ENCODE measurements around the gene ZNF485.
"Not testable (repeated sequence)": the region's sequence is repeated elsewhere in the genome, so short reads cannot be mapped to it uniquely, and the experiment has no call there.

The ZNF485 gene

DNA sequence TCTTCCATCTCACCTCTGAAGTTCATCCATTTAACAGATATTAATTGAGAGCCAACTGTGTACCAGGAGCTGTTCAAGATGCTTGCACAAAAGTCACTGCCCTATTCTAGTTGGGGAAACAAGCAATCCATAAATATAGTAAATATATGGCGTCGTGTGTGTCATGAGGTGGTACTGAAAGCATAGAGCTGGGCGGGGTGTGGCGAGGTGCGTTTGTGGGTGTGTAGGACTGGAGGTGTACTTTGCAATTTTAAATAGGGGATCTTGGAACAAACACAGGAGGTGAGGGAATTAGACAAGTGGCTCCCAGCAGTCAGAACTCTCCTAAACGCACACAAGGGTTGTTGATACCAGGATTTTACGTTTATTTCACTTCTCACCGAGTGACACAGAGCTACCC, 31.3 kb upstream of the ZNF485 start:
- TF ChIP-seq ZFX (IDR thresholded peaks at IDR 0.05), result no peak
- TF ChIP-seq, protein P1, sequence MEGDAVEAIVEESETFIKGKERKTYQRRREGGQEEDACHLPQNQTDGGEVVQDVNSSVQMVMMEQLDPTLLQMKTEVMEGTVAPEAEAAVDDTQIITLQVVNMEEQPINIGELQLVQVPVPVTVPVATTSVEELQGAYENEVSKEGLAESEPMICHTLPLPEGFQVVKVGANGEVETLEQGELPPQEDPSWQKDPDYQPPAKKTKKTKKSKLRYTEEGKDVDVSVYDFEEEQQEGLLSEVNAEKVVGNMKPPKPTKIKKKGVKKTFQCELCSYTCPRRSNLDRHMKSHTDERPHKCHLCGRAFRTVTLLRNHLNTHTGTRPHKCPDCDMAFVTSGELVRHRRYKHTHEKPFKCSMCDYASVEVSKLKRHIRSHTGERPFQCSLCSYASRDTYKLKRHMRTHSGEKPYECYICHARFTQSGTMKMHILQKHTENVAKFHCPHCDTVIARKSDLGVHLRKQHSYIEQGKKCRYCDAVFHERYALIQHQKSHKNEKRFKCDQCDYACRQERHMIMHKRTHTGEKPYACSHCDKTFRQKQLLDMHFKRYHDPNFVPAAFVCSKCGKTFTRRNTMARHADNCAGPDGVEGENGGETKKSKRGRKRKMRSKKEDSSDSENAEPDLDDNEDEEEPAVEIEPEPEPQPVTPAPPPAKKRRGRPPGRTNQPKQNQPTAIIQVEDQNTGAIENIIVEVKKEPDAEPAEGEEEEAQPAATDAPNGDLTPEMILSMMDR (conservative IDR thresholded peaks at IDR 0.05), result no peak
- peak overlapping the region; percentile 90; the same call in 1 of the 2 replicates for H3K27ac ChIP-seq

DNA sequence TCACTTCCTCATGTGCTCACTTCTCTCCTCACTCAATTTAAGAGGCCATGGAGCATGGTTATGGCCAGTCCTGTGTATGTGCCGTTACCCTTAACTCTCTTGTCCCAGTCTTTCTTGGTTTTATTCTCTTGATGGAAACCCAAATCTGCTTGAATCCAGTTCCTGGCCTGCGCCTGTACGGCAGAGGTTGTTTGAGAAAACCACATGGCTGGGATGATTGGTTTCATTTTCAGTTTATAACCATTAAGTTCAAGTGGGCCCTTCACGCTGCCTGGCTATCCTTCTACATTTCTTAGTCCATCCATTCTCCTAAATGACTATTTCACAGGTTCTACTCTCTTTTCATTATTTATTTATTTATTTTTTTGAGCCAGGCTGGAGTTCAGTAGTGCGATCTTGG, 30.2 kb upstream of the ZNF485 start:
- no peak overlapping the region for H3K27ac ChIP-seq
- TF ChIP-seq ZFX (IDR thresholded peaks at IDR 0.05), result no peak
- TF ChIP-seq, protein P1 (conservative IDR thresholded peaks at IDR 0.05), result no peak

DNA sequence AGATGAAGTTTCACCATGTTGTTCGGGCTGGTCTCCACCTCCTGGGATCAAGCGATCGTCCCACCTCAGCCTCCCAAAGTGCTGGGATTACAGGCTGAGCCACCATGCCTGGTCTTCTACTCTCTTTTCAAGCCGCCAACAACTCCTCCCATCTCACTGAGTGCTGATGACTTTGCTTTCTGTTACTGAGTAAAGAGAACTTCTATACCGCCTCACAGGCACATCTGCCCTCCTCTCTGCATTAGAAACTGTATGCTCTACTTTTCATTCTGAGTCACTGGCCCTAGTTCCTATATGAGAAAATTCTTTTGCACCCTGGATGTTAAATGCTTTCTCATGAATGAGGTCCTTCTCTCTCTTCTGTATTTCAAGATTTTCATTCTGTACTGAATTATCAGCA, 29.7 kb upstream of the ZNF485 start:
- TF ChIP-seq, protein P1 (conservative IDR thresholded peaks at IDR 0.05), result no peak
- no peak for TF ChIP-seq ZFX (IDR thresholded peaks at IDR 0.05)
- H3K27ac ChIP-seq, result no peak overlapping the region

DNA sequence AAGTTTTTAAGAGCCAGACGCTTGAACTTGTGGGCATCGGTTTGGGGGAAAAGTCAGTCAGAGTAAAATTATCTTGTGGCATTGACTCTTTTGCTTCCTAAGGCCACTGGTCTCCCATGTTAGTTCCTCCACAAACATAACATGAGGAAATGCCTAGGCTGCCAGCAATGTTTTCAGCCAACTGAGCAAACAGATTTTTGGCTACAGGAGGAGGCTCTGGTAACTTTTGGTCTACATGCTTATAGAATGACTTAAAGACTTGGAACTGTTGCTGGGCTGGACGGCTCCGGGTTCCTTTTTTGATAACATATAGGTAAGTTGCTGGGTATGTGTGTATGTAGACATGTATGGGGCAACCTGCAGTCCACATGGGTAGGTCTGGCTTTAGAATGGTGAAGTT, 22.2 kb upstream of the ZNF485 start:
- peak overlapping the region; percentile 58 for H3K27ac ChIP-seq
- no peak for TF ChIP-seq ZFX (IDR thresholded peaks at IDR 0.05)
- TF ChIP-seq, protein P1 (conservative IDR thresholded peaks at IDR 0.05), result no peak

DNA sequence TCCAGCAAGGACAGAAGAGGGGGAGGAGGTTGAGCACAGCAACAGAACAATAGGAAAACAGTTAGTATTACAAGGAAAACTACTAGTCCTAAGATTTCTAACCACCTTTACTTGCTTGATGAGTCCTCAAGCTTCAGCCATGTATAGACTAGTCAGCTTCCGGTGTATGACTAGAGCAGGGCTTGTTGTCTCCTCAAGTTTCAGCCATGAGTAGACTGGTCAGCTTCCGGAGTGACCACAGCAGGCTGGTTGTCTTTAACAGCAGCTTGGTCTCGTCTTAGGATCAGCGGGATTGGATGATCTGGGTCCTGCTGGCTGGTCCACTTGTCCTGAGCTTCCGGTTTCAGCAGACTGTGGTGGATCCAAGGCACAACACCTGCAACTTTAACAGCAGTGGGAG, 21.2 kb upstream of the ZNF485 start:
- no peak overlapping the region for H3K27ac ChIP-seq
- TF ChIP-seq ZFX (IDR thresholded peaks at IDR 0.05), result no peak
- TF ChIP-seq, protein P1 (conservative IDR thresholded peaks at IDR 0.05), result no peak

DNA sequence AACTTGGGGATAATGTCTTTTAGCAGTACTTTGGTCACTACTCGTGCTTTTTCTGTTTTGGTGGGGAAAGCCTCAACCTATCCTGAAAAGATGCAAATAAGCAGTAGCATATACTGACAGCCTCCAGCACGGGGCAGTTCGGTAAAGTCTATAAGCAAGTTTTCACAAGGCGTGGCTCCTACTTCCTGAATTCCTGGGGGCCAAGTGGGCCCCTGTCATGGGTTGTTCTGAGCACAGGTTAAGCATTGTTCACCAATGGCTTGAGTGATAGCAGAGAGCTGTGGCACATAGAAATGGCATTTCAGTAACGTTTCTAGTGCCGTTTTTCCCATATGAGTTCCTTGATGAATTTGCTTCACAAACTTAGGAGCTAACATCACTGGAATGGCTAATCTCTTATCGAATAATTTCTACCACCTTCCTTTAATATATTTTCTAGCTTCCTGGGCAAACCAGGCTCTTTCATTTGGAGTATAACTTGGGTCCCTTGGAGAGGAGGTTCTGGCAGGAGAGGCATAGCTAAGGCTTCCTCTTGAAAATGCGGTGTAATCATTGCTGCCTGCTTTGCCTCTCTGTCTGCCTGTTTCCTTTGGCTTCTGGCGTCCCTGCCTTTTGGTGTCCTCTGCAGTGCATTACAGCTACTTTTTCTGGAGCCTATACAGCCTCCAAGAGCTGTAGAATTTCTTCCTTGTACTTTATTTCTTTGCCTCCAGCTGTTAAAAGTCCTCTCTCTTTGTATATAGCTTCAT, 20.1 kb upstream of the ZNF485 start:
- TF ChIP-seq ZFX (IDR thresholded peaks at IDR 0.05), result no peak
- TF ChIP-seq, protein P1 (conservative IDR thresholded peaks at IDR 0.05), result no peak
- H3K27ac ChIP-seq, result no peak overlapping the region

DNA sequence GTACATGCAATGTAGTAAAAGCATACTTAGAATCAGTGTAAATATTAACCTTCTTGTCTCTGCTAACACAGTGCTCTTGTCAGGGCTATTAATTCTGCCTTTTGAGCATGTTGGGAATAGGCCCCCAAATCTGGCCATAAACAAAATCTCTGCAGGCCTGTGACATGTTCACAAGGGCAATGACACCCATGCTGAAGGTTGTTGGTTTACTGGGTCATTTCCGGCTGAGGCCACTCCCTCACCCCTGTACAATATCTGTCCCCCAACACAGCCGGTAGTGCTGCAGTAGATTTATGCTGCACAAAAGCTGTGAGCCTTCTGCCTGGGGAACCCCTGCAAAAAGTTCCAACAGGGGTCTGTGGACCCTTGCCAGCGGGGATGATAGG, 19.5 kb upstream of the ZNF485 start:
- not testable (repeated sequence) for H3K27ac ChIP-seq

DNA sequence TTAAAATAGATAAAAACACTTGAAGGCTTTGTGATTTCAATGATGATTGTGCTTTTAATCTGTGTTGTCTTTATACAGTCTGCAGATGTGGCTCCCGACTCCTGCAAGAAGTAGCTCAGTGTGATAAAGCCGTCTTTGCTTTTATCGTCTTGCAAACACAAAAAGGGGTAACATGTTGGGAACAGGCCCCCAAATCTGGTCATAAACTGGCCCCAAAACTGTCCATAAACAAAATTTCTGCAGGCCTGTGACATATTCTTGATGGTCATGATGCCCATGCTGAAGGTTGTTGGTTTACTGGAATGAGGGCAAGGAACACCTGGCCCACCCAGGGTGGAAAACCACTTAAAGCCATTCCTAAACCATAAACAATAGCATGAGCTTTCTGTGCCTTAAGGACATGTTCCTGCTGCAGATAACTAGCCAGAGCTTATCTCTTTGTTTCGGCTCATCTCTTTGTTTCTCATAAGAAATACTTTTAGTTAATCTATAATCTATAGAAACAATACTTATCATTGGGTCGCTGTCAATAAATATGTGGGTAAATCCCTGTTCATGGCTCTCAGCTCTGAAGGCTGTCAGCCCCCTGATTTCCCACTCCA, 14.8 kb upstream of the ZNF485 start:
- H3K27ac ChIP-seq, result no peak overlapping the region
- TF ChIP-seq, protein P1 (conservative IDR thresholded peaks at IDR 0.05), result no peak
- no peak for TF ChIP-seq ZFX (IDR thresholded peaks at IDR 0.05)

Data from C4-2B (cell line).